Renal cortex interstitium (tissue), 11 donors: ENCODE results near the gene VAT1L. TPM values are rescaled to one million over a fixed set of nuclear protein-coding genes. Genes with fewer than 3 reads are reported as not detected.
"Not testable (repeated sequence)": the region's sequence is repeated elsewhere in the genome, so short reads cannot be mapped to it uniquely, and the experiment has no call there.

Source experiments
- DNase-seq, 11 donors: peaks; one replicate each; pipeline ENCODE4 v3.0.0-alpha.2; 2013; ENCODE audit warnings: low read depth in 9 of 11, low spot score in 4 of 11; ENCODE audit errors: extremely low read depth in 1 of 11
- polyA plus RNA-seq, 3 donors: library from polyadenylated mRNA; unstranded; fragments of 120-200 nt; gene quantifications; one replicate each; pipeline ENCODE4 v1.2.1, GENCODE V29; 2013; ENCODE audit not compliant: insufficient read length in 3 of 3

Gene VAT1L
- polyA plus RNA-seq, 3 donors = 3.8 to 6.5 (median 4.6) TPM

DNA sequence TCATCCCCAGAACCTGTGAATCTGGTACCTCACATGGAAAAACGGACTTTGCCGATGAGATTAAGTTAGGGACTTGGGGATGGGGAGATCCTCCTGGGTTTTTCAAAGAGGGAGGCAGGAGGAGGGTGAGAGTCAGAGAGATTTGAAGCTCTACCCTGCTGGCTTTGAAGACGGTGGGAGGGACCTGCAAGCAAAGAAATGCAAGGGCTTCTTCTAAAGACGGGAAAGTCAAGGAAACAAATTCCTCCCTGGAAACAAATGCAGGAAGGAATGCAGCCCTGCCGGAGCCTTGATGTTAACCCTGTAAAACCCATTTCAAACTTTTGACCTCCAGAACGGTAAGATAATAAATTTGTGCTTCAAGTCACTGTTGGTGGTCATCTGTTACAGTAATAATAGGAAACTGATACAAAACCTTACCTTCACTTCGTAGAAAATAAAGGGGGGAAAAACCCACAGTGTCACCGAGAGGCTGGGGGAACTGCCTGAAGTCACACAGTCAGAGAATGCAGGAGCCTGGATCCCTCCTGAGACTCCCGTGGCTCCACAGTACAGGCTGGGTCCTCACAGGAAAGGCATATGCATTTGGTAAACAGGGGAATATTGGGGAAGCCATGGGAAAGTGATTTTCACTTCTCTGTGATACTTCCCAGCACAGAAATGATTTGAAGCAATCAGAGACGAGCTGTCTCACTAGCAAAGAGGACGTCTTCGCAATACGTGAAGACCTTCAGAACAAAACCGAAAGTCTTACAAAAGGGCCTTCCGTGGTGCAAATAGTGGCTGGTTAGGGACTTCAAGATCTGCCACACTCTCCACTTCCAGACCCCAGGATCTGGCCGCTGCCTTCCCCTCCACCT, 175.1 kb downstream of the VAT1L start:
- DNase-seq = no peak

DNA sequence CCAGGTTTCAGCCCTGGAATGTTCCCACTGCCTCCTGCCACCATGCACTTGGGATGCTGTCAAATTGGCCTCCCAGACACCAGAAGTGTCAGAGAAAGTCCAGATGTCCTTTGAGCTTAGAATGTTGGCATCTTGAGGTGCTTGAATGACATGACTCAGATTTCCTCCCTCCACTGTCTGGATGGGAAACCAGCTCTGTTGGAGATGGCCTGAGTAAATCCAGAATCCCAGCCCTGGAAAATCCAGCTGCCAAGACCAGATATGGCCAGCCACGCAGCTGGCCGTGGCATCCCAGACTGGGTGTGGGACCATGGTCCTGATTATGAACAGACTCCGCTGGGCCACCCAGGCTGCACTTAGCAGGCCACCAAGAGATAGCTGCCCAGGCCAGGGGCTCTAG, 177.0 kb downstream of the VAT1L start:
- no peak for DNase-seq

DNA sequence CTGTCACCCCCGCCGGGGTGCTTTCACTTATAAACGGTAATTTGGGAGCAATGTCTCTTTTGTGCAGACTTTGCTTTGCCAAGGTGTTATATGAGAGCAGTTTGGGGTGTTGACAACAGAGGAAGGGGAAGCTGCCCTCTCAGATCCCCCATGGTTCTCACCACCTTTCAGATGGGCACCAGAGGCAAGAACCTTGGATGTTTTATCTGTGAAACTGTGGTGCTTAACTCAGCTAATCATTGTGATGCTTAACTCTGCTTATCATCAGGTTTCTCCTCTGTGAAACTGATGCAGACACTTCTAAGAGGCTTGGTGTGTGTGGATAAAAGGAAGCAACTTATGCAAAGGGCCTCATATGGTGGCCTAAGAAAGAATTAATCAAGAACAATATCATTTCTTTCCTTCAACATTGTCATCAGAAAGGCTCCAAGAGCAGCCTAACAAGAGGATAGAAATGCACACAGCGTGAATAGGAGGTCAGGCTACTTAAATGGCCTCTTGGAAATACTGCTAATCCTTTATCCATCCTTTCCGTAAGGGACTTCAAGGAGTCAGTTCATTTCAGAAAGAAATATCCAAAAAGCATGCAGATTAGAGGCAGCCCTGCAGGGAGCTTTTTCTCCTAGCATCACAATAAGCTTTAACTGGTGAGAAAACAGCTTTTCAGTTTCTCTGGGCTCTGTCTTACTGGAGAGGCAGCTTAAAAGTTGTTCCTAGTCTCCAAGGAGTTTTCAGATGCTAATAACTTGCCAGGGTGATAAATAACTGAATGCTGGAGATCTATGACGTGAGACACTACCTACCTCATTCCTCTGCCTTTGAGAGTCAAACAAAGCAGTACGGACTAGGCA, 178.9 kb downstream of the VAT1L start:
- no peak for DNase-seq

DNA sequence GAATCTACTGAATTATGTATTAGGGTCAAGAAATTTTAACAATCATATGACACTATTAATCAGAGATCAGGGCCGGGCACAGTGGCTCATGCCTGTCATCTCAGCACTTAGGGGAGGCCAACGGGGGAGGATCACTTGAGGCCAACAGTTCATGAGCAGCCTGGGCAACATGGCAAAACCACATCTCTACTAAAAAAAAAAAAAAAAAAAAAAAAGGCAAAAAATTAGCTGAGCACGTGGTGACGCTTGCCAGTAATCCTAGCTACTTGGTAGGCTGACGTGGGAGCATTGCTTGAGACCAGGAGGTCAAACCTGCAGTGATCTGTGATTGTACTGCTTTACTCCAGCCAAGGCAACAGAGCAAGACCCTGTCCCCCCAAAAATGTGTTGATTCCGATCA, 181.5 kb downstream of the VAT1L start:
- DNase-seq = no peak

DNA sequence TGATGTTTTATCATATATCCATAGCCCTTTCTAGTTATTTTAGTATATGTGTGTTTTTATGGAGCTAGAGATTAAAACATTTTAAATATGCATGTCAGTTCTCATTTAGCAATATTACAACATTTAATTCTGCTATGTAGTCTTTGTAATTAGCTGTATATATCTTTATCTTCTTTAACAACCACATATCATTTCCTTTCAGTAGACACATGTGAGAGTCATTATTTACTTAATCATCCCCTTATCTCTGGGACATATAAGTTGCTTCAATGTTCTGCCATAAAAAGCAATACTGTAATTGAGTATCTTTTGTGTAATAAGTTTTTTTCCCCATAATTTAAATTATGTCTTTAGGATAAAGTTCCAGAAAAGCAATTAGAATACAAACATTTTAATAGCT, 182.0 kb downstream of the VAT1L start:
- no peak for DNase-seq

DNA sequence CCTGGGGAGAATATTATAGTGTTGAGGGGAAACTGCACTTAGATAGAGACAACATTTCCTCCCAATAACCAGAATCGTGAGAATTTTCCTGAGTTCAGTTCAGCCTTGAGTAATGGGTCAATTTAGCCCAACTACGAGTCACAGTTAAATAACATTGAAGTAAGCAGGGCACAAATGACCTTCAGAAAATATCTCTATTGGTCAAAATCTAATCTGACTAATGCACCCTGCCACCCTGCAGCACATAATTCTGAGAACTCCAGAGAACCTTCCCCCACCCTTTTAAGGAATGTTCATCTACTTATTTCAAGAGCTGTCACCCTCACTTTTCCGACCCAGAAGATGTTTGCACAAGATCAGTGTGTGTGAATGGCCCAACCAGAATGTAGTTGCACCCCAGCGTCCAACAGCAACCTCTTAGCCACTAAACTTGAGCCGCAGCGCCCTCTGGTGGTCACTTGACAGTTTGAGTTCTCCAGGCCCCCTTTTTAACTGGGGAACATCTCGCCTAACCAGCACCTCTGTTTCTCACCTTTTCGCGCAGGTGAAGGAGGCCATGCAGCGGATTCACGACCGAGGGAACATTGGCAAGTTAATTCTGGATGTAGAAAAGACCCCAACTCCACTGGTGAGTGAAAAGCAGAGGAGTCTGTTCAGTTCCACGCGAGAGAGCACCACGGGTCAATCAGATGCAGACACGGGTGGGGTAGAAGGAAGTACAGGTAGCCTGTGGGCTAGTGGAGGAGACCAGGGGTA, 183.1 kb downstream of the VAT1L start:
- DNase-seq = peak; percentile 41 to 74 (median 63)

DNA sequence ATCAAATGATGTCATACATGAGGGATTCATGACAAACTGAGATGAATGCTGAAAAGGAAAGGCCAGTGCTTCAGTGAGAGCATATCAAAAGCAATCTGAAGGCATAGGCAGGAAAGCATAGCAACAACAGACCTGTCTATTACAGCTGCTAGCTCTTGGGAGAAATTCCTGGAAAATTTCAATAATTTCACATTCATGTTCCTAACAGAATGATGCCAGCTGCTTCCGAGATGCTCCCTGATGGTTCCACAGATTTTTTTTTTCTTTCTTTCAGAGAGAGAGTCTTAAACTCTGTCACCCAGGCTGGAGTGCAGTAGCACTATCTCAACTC, 183.7 kb downstream of the VAT1L start:
- no peak for DNase-seq

DNA sequence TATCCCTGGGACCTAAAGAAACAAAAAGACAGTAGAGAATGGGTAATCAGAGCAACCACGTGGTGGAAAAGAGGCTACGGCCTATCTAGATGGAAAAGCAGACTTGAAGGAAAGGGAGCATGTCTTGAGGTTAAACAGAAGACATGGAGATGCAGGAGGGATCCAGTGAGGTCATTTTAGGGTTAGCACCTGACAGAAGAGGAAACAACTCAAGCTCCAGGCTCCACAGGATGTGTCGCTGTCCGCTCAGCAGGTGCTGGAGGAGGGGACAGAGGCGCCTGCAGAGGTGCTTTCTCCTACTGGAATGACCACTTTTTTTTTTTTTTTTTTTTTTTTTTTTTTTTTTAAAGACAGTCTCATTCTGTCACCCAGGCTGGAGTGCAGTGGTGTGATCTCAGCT, 186.5 kb downstream of the VAT1L start:
- peak in 2 of 11 donors; percentile 4 to 30 for DNase-seq

DNA sequence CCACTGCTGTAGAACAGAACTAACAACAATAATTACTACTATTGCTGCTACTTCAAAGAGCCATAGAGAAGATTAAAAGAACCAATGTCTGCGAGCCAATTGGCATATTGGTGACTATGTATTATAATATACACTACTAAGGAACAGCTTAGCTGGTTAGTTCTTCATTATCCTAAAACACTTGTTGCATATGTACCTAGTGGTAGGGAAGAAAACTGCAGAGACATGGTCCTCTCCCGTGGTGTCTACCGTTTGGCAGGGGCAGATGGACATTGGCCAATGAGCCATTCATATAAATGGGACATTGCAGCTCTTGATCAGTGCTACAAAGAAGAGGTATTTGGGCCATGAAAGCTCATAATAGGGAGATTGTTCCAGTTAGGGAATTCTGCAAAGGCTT, 187.6 kb downstream of the VAT1L start:
- DNase-seq = no peak

DNA sequence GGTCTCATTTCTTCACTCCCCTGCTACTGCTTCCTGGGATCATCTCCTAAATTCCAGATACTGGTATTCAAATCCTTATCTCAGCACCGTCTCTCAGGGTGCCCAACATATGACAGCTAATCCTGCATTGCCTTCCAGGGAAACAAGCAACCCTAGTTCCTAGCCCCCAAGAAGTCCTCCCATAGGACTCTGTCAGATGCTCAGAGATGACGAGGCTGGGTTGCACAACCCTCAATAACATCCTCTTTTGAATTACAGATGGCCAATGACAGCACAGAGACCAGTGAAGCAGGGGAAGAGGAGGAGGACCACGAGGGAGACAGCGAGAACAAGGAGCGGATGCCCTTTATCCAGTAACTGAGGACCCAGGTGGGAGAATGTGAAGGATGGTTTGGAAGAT, 189.0 kb downstream of the VAT1L start:
- DNase-seq = no peak

DNA sequence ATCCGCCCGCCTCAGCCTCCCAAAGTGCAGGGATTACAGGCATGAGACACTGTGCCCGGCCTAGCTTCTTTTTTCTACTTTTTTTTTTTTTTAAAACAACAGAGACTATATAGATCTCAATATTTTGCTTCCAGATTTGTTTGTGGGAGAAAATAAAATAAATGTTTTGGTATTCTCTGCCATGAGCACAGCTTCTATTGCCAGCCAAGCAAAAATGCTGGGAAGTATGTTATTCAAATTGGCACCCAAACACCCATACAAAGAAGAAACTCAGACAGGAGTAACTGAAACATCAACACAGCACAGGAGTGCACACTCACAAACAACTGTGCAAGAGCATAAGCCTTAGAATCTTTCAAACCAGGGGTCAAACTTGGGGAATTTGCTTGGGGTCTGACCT, 196.7 kb downstream of the VAT1L start:
- no peak for DNase-seq

DNA sequence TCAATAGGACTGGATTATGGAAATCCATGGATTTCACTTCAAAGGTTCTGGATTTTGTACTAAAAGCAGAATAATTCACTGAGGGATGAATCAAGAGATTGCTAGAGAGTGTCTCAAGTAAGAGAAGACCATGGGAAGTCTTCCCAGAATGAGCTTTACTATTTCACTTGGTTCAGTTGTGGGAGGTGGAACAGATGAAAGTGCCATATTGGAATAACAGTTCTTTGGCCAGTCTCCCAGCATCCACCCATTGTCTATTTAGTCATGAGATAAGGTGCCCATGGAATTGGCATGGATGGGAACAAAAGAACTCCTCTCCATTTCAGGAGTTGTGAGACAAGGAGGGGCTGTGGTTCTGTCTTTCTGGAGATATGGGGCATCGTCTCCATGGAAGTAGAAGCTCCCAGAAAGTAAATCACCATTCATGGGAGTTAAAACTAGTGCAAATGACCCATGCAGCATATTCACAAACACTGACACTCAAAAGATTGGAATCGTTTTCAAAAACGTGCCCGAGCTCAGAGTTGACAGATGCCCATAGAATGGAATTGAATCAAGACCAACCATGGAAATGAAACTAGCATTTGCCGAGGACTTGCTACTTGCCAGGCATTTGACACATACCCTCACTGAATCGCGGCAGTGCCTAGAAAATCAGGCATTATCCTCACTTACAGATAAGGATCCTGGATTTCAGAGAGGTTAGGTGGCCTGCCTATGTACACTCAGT, 197.8 kb downstream of the VAT1L start:
- no peak for DNase-seq

DNA sequence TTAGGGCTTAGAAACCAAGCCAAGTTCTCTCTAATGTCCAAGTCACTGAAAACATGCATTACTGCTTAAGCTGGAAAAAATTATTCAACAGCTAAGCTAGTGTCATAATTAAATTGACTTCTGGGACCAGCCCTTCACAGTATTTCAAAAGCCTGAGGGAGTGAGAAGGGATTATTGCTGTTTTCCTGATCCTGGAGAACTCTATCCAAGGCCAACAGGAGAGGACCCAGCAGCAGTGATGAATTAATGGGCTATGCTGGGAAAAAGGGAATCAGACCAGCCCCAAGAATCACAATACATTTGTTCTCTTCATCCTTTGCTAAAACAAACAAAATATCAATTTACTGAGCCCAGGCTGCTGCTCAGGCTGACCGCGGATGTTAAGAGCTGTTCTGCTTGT, 199.4 kb downstream of the VAT1L start:
- peak in 1 of 11 donors; percentile 14 for DNase-seq

DNA sequence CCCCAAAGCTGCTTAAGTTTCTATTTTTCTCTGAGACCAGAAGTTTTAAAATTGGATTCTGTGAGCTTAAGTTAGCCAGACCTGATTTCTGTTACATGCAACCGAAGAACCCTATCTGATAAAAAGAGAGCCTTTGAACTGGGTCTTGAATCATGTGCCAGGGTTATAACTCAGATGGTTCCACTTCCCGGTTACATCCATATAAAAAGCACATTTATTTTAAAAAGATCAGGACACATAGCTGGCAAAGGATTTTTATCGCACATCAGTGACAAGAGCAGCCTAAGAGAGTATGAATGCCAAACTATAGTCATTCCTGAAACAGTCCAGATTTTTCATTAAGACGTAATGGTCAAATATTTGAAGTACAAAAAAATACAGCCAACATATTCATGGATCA, 201.5 kb downstream of the VAT1L start:
- no peak for DNase-seq

DNA sequence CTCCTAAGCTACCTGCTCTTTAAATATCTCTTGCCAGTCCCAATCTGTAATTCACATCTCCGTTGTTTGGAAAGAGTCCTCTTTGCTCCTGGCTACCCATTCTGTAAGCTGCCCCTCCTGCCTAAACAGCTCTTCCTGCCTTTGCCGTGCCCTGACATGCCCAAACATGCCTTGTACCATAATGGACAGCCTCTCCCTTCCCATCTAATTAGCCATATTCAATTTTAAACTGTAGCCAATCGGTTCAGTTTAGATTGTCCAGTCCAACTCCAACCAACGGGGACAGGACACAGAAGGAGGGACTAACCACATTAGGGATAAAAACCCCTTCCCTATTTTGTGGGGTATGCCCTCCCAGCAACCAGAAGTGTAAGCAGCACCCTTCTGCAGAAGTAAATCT, 203.3 kb downstream of the VAT1L start:
- DNase-seq = no peak

DNA sequence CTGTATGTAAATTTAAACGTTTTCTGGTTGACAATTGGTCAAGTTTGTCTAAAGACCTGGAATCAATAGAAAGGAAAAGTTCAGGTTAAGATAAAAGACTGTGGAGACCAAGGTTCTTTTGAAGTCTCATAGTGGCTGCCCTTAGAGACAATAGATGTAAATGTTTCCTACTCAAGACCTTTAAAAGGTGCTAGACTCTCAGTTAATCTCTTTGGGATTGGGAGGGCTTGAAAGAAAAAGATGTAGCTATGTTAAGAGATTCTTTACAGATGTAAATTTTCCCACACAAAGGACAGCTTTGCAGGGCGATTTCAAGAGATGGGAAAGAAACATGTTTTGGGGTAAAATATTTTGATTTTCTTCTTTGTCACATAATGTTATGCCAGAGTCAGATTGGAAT, 204.0 kb downstream of the VAT1L start:
- not testable (repeated sequence) for DNase-seq

DNA sequence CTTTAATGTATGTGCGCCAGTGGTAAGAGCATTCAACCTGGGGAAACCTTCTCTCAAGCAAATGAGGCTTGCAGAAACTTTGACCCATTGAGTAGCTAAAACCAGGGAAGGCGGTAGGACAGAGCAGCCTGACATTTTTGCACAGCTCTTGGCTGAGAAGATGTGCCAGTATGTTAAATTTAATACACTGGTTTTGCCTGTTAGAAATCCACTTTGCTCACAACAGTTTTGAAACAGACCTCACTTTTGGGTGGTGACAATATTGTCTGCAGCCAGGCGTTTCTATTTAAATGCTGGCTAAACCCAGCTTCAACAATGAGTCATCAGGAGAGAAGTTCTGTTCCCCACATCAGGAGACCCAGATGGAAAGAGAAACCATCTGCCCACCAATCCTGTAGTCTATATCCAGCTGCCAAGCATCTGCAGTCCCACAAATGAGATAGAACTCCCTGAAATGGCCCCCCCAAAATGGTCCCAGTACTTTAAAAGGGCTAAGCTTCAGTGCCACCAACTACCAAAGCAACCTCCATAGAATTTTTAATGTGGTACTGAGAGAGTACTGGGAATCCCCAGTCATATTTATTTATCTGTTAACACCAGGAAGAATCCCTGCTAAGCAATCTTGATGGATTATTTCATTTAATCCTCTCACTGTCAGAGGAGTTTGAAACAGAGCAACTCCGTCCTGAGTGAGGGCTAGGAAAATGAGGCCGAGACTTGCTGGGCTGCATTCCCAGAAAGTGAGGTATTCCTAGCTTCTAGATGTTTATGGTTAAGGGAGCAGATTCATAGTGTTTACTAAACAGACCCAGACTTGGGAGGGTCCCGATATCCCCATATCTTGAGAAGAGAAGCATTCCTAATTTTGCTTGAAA, 205.0 kb downstream of the VAT1L start:
- no peak for DNase-seq

DNA sequence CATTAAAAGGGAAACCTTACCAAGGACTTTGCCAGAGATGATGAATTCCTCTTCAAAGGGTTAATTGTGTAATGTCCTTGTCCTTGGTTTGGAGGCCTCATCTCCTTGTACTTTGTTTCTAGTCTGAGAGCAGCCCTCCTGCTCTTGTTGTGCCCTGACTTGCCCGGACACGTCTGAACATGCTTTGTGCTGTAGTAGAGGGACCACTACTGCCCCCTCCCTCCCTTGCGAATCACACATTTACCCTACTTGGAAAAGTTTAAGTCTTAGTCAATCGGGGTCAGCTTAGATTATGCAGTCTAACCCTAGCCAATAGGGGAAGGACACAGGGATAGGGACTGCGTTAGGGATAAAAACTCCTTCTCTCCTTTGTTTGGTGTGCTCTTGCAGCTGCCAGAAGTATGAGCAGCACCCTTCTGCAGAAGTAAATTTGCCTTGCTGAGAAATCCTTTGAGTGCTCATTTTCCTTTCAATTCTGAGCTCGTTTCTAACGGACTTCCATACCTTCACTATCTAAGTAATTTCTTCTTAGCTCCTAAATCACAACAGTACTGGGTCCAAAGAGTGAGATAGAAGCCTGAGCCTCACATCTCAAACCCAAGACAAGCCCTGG, 207.6 kb downstream of the VAT1L start:
- no peak for DNase-seq
